Stimulated activated naive B cell treated with anti-CD40 and anti-IgM and Interleukin-4, amounts not matched to agents 10 μg/mL and 1 μg/mL and 100 μg/mL, for 72 hours (primary cell): ENCODE measurements around the gene YOD1.

Experiments
- ATAC-seq, 2 donors: fragments of 150-1000 bp; cut with Tn5 transposase; replicated peaks; 2 replicates each; pipeline ENCODE4 v1.10.0; 2021; ENCODE audit warnings: moderate library complexity in 1 of 2
- DNase-seq: peaks from one replicate; pipeline ENCODE4 v3.0.0; 2021
- H3K27ac Mint-ChIP-seq: one replicate; pipeline ENCODE4 v1.8.0; 2022; ENCODE audit warnings: mild to moderate bottlenecking, mixed read lengths
- H3K27me3 Mint-ChIP-seq, 2 donors: one replicate each; pipeline ENCODE4 v1.8.0; 2022; ENCODE audit warnings: mixed read lengths in 2 of 2
- H3K36me3 Mint-ChIP-seq, 2 donors: one replicate each; pipeline ENCODE4 v1.8.0; 2022; ENCODE audit warnings: mixed read lengths in 2 of 2, mild to moderate bottlenecking in 1 of 2
- H3K4me1 Mint-ChIP-seq, 2 donors: one replicate each; pipeline ENCODE4 v1.8.0; 2022; ENCODE audit warnings: mixed read lengths in 2 of 2, mild to moderate bottlenecking in 1 of 2
- H3K4me3 Mint-ChIP-seq, 2 donors: one replicate each; pipeline ENCODE4 v1.8.0; 2022; ENCODE audit warnings: mild to moderate bottlenecking in 2 of 2, mixed read lengths in 2 of 2, moderate library complexity in 1 of 2
- H3K9me3 Mint-ChIP-seq, 2 donors: one replicate each; pipeline ENCODE4 v1.8.0; 2022; ENCODE audit warnings: mixed read lengths in 2 of 2, mild to moderate bottlenecking in 1 of 2

YOD1 gene

GRCh38 chr1:207021139-207021861 lies 29.7 kb downstream of the YOD1 start:
- DNase-seq = no peak

GRCh38 chr1:207020709-207021107 lies 30.3 kb downstream of the YOD1 start:
- H3K27ac Mint-ChIP-seq = no peak overlapping the region
- no peak for ATAC-seq

More at GRCh38 chr1:207021139-207021861, 29.7 kb downstream of the YOD1 start:
- H3K9me3 Mint-ChIP-seq = no peaks in the 10 kb centered on the region
- H3K4me1 Mint-ChIP-seq = peaks cover 7 to 10% of the 10 kb centered on the region in 2 donors
- H3K27ac Mint-ChIP-seq = no peak overlapping the region
- no peak for ATAC-seq
- peaks cover 7 to 17% of the 10 kb centered on the region in 2 donors for H3K27me3 Mint-ChIP-seq
- no peaks in the 10 kb centered on the region for H3K36me3 Mint-ChIP-seq
- H3K4me3 Mint-ChIP-seq = no peak overlapping the region

GRCh38 chr1:207020065-207020708 lies 30.8 kb downstream of the YOD1 start:
- Mint-ChIP-seq H3K9me3 (no peaks in the 10 kb centered on the region), H3K4me1 (peaks cover 7 to 10% of the 10 kb centered on the region in 2 donors), H3K36me3 (no peaks in the 10 kb centered on the region), H3K4me3 (no peak overlapping the region), H3K27me3 (peaks cover 14 to 24% of the 10 kb centered on the region in 2 donors), H3K27ac (no peak overlapping the region)
- no peak for DNase-seq
- ATAC-seq = no peak

More at GRCh38 chr1:207020709-207021107, 30.3 kb downstream of the YOD1 start:
- Mint-ChIP-seq H3K9me3 (no peaks in the 10 kb centered on the region), H3K4me1 (peaks cover 7 to 10% of the 10 kb centered on the region in 2 donors), H3K4me3 (no peak overlapping the region), H3K36me3 (no peaks in the 10 kb centered on the region), H3K27me3 (peaks cover 13 to 22% of the 10 kb centered on the region in 2 donors)
- DNase-seq = no peak

GRCh38 chr1:207019661-207020060 lies 31.3 kb downstream of the YOD1 start:
- ATAC-seq = no peak
- Mint-ChIP-seq H3K4me3 (no peak overlapping the region), H3K4me1 (peaks cover 5 to 8% of the 10 kb centered on the region in 2 donors), H3K36me3 (no peaks in the 10 kb centered on the region), H3K9me3 (no peaks in the 10 kb centered on the region), H3K27ac (no peak overlapping the region), H3K27me3 (peaks cover 12 to 26% of the 10 kb centered on the region in 2 donors)
- DNase-seq = no peak

- peaks cover under 1 to 3% of the 10 kb centered on the region in 2 donors for H3K4me1 Mint-ChIP-seq
- no peak overlapping the region for H3K4me3 Mint-ChIP-seq
- H3K27ac Mint-ChIP-seq = no peak overlapping the region
- DNase-seq = no peak
- ATAC-seq = no peak
- H3K9me3 Mint-ChIP-seq = no peaks in the 10 kb centered on the region
- no peaks in the 10 kb centered on the region for H3K36me3 Mint-ChIP-seq
- peaks cover 12 to 26% of the 10 kb centered on the region in 2 donors for H3K27me3 Mint-ChIP-seq
These were observed 31.8 kb downstream of the YOD1 start for GRCh38 chr1:207019161-207019560.

- peaks cover 14 to 25% of the 10 kb centered on the region in 2 donors for H3K27me3 Mint-ChIP-seq
These were observed 32.3 kb downstream of the YOD1 start for GRCh38 chr1:207018707-207019106.

GRCh38 chr1:207017615-207018559 lies 33.1 kb downstream of the YOD1 start:
- Mint-ChIP-seq H3K4me1 (no peaks in the 10 kb centered on the region), H3K4me3 (no peak overlapping the region), H3K9me3 (no peaks in the 10 kb centered on the region), H3K27me3 (peaks cover 18 to 25% of the 10 kb centered on the region in 2 donors), H3K36me3 (no peaks in the 10 kb centered on the region), H3K27ac (no peak overlapping the region)
- ATAC-seq = no peak
- DNase-seq = no peak

More at GRCh38 chr1:207018707-207019106, 32.3 kb downstream of the YOD1 start:
- Mint-ChIP-seq H3K4me3 (no peak overlapping the region), H3K27ac (no peak overlapping the region), H3K4me1 (no peaks in the 10 kb centered on the region), H3K36me3 (no peaks in the 10 kb centered on the region), H3K9me3 (no peaks in the 10 kb centered on the region)
- DNase-seq (no peak), ATAC-seq (no peak)

GRCh38 chr1:207015791-207016190 lies 35.2 kb downstream of the YOD1 start:
- Mint-ChIP-seq H3K27me3 (peaks cover 33 to 36% of the 10 kb centered on the region in 2 donors), H3K9me3 (no peaks in the 10 kb centered on the region), H3K4me1 (no peaks in the 10 kb centered on the region), H3K27ac (no peak overlapping the region), H3K4me3 (no peak overlapping the region), H3K36me3 (no peaks in the 10 kb centered on the region)
- DNase-seq = no peak
- ATAC-seq = no peak

GRCh38 chr1:207014728-207015127 lies 36.3 kb downstream of the YOD1 start:
- no peak overlapping the region for H3K27ac Mint-ChIP-seq
- H3K27me3 Mint-ChIP-seq = peaks cover 33 to 35% of the 10 kb centered on the region in 2 donors
- no peaks in the 10 kb centered on the region for H3K4me1 Mint-ChIP-seq
- H3K36me3 Mint-ChIP-seq = no peaks in the 10 kb centered on the region
- no peak overlapping the region for H3K4me3 Mint-ChIP-seq
- H3K9me3 Mint-ChIP-seq = no peaks in the 10 kb centered on the region
- DNase-seq (no peak), ATAC-seq (no peak)

- ATAC-seq (no peak), DNase-seq (no peak)
- Mint-ChIP-seq H3K4me3 (no peak overlapping the region), H3K36me3 (no peaks in the 10 kb centered on the region), H3K9me3 (no peaks in the 10 kb centered on the region), H3K27me3 (peaks cover 33 to 35% of the 10 kb centered on the region in 2 donors), H3K27ac (no peak overlapping the region), H3K4me1 (no peaks in the 10 kb centered on the region)
These were observed 37.5 kb downstream of the YOD1 start for GRCh38 chr1:207013321-207014085.

GRCh38 chr1:207010726-207011125 lies 40.3 kb downstream of the YOD1 start:
- Mint-ChIP-seq H3K36me3 (no peaks in the 10 kb centered on the region), H3K4me3 (no peak overlapping the region), H3K9me3 (no peaks in the 10 kb centered on the region), H3K27ac (no peak overlapping the region), H3K4me1 (no peaks in the 10 kb centered on the region), H3K27me3 (peaks cover 34 to 37% of the 10 kb centered on the region in 2 donors)
- no peak for ATAC-seq
- no peak for DNase-seq

- Mint-ChIP-seq H3K27me3 (peaks cover 37% of the 10 kb centered on the region in 2 donors), H3K9me3 (no peaks in the 10 kb centered on the region), H3K4me1 (peaks cover 2 to 4% of the 10 kb centered on the region in 2 donors), H3K36me3 (no peaks in the 10 kb centered on the region), H3K4me3 (no peak overlapping the region), H3K27ac (no peak overlapping the region)
- DNase-seq (no peak), ATAC-seq (no peak)
These were observed 41.1 kb downstream of the YOD1 start for GRCh38 chr1:207009945-207010344.

GRCh38 chr1:207009182-207009850 lies 41.7 kb downstream of the YOD1 start:
- DNase-seq (no peak), ATAC-seq (no peak)
- no peaks in the 10 kb centered on the region for H3K9me3 Mint-ChIP-seq
- H3K4me1 Mint-ChIP-seq = peaks cover 3 to 7% of the 10 kb centered on the region in 2 donors
- no peak overlapping the region for H3K27ac Mint-ChIP-seq
- no peak overlapping the region for H3K4me3 Mint-ChIP-seq
- no peaks in the 10 kb centered on the region for H3K36me3 Mint-ChIP-seq
- peaks cover 33% of the 10 kb centered on the region in 2 donors for H3K27me3 Mint-ChIP-seq
